BE2C (cell line): Measurements from ENCODE around the gene MYL5. TPM values are rescaled to one million over a fixed set of nuclear protein-coding genes. Genes with fewer than 3 reads are reported as not detected.
A peak's percentile ranks its signal among the peaks of the same experiment; 100 is the strongest.

ENCODE experiments used
- DNase-seq: peaks from one replicate; pipeline ENCODE4 v3.0.0-alpha.2; 2020
- H3K27me3 ChIP-seq: fragments of 250-450 bp; sonication (Bioruptor Pico); 2 replicates; pipeline ENCODE4 v1.5.1; 2020; ENCODE audit warnings: mild to moderate bottlenecking
- H3K36me3 ChIP-seq: fragments of 250-450 bp; sonication (Bioruptor Pico); 2 replicates; pipeline ENCODE4 v1.5.1; 2020; ENCODE audit warnings: mild to moderate bottlenecking
- H3K4me1 ChIP-seq: fragments of 250-450 bp; sonication (Bioruptor Pico); 2 replicates; pipeline ENCODE4 v1.5.1; 2020
- H3K4me3 ChIP-seq: 2 replicates; pipeline ENCODE4 v1.5.1; 2011; ENCODE audit warnings: low read depth, low read length
- H3K9me3 ChIP-seq: fragments of 250-450 bp; sonication (Bioruptor Pico); 2 replicates; pipeline ENCODE4 v1.5.1; 2020
- polyA plus RNA-seq: library from polyadenylated mRNA; unstranded; fragments of >200 nt; gene quantifications from one replicate; pipeline ENCODE4 v1.2.1, GENCODE V29; 2012; ENCODE audit warnings: low read depth, missing spikeins; ENCODE audit not compliant: insufficient read length, insufficient read depth
- TF ChIP-seq, protein P1 (sequence below): IDR thresholded peaks from 2 replicates; pipeline ENCODE4 v1.5.1; 2012; ENCODE audit warnings: mild to moderate bottlenecking, low read depth, low read length

MYL5 gene, protein sequence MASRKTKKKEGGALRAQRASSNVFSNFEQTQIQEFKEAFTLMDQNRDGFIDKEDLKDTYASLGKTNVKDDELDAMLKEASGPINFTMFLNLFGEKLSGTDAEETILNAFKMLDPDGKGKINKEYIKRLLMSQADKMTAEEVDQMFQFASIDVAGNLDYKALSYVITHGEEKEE
- polyA plus RNA-seq, result 10.4 TPM

DNA sequence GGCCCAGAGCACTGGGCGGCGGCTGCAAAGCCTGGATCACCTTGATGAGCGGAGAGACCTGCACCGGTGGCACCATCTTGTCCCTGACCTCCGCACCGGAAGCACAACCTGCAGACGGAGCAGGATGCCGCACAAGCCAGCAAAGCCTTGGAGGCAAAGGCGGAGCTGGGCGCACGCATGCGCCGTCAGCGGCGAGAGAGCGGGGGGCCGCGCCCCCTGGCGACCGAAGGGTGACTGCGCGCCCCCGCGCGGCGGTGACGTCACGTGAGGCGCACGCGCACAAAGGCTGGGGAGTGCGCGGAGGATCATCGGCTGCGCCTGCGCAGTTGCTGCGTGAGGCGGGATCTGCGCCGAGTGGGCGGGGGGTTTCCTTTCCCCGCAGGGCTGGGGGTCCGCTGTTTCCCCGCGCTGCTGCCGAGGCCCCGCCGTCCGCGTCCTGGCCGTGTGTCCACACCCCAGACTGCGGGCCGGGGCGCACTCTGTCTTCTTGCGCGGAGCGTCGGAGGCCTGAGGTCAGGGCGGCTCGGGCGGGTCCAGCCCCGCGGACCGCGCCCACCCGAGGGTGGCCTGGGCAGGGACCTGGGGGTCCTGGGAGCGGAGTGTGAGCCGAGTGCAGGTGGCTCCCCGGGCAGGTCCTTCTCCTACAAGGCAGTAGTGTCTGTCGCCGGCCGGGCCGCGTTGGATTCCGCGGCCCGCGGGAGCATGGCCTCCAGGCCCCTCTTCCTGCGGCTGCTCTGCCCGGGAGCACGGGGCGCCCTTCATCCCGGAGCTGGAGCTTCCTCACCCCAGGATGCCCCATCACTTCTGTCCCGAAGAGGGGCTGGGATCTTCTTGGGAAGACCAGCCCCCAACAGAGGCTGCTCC, at the start of gene MYL5, which contains the start of gene ATP5ME:
MYL5 (plus strand) TSS at position 371 of the 864 bp plus-strand sequence. CDS start 3,485 bp downstream, outside the sequence.
ATP5ME (minus strand) TSS at position 105 of the 864 bp plus-strand sequence; CDS start at position 76, 29 bp downstream.
- TF ChIP-seq, protein P1, sequence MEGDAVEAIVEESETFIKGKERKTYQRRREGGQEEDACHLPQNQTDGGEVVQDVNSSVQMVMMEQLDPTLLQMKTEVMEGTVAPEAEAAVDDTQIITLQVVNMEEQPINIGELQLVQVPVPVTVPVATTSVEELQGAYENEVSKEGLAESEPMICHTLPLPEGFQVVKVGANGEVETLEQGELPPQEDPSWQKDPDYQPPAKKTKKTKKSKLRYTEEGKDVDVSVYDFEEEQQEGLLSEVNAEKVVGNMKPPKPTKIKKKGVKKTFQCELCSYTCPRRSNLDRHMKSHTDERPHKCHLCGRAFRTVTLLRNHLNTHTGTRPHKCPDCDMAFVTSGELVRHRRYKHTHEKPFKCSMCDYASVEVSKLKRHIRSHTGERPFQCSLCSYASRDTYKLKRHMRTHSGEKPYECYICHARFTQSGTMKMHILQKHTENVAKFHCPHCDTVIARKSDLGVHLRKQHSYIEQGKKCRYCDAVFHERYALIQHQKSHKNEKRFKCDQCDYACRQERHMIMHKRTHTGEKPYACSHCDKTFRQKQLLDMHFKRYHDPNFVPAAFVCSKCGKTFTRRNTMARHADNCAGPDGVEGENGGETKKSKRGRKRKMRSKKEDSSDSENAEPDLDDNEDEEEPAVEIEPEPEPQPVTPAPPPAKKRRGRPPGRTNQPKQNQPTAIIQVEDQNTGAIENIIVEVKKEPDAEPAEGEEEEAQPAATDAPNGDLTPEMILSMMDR, result peak; percentile 89
- H3K4me3 ChIP-seq, result peak within 1 kb of the TSS; percentile 91
- no peaks in the 10 kb centered on the region for H3K4me1 ChIP-seq
- peak; percentile 96 for DNase-seq
- no peaks in the 10 kb centered on the region for H3K27me3 ChIP-seq
- H3K9me3 ChIP-seq, result no peaks in the 10 kb centered on the region
- peaks cover 27% of the 10 kb centered on the region for H3K36me3 ChIP-seq

DNA sequence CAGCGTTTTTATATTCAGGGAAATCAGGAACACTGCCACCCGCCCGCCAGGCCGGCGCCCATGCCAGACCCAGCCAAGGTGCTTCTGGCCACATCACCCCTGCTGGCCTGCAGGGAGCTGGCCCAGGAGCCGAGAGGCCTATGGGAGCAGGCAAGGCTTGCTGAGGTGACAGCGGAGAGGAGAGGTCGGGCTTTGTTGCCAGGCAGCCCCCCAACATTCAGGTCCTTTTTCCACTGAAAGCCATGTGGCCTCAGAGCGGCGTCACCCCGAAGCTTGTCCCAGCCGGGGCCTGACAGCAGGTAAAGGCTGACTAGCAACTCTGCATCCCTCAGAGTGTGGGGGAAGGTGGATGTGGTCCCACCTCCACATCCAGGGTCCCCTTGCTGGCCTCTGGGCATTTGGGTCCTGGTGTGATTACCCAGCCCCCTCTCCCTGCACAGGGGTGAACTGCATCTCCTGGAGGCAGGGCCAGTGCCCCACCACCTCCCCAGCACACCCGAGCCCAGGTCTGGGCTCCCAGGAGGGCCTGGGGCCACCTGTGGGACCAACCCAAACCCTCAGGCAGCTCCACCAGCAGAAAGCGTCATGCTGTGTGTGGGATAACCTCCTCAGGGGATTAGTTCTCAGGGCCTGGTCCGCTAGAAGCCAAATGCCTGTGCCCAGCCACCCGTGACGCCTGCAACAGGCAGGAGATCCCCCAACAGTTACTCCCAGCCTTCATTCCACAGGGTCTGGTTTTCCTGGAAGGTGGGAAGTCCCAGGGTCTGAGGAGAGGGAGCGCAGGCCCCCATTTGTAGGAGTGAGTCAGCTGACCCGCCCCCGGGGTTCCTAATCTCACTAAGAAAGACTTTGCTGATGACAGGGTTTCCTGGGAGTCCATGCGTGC, 49.4 kb upstream of the MYL5 start, which contains the start of gene PDE6B:
PDE6B (plus strand) TSS at position 869 of the 886 bp plus-strand sequence. CDS start 54 bp downstream, outside the sequence.
- H3K36me3 ChIP-seq, result no peaks in the 10 kb centered on the region
- H3K9me3 ChIP-seq, result peaks cover 7% of the 10 kb centered on the region
- peak; percentile 42 for DNase-seq
- no peaks in the 10 kb centered on the region for H3K27me3 ChIP-seq
- H3K4me3 ChIP-seq, result no peak within 1 kb of the TSS
- TF ChIP-seq, protein P1, result no peak
- H3K4me1 ChIP-seq, result no peaks in the 10 kb centered on the region

DNA sequence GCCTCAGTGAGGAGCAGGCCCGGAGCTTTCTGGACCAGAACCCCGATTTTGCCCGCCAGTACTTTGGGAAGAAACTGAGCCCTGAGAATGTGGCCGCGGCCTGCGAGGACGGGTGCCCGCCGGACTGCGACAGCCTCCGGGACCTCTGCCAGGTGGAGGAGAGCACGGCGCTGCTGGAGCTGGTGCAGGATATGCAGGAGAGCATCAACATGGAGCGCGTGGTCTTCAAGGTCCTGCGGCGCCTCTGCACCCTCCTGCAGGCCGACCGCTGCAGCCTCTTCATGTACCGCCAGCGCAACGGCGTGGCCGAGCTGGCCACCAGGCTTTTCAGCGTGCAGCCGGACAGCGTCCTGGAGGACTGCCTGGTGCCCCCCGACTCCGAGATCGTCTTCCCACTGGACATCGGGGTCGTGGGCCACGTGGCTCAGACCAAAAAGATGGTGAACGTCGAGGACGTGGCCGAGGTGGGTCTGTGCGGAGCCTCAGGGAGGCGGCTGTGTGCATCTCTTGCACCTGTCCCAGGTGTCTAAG, 48.6 kb upstream of the MYL5 start:
- no peaks in the 10 kb centered on the region for H3K27me3 ChIP-seq
- H3K36me3 ChIP-seq, result no peaks in the 10 kb centered on the region
- DNase-seq, result no peak
- no peak overlapping the region for H3K4me3 ChIP-seq
- peaks cover 7% of the 10 kb centered on the region for H3K9me3 ChIP-seq
- TF ChIP-seq, protein P1, result no peak
- no peaks in the 10 kb centered on the region for H3K4me1 ChIP-seq

DNA sequence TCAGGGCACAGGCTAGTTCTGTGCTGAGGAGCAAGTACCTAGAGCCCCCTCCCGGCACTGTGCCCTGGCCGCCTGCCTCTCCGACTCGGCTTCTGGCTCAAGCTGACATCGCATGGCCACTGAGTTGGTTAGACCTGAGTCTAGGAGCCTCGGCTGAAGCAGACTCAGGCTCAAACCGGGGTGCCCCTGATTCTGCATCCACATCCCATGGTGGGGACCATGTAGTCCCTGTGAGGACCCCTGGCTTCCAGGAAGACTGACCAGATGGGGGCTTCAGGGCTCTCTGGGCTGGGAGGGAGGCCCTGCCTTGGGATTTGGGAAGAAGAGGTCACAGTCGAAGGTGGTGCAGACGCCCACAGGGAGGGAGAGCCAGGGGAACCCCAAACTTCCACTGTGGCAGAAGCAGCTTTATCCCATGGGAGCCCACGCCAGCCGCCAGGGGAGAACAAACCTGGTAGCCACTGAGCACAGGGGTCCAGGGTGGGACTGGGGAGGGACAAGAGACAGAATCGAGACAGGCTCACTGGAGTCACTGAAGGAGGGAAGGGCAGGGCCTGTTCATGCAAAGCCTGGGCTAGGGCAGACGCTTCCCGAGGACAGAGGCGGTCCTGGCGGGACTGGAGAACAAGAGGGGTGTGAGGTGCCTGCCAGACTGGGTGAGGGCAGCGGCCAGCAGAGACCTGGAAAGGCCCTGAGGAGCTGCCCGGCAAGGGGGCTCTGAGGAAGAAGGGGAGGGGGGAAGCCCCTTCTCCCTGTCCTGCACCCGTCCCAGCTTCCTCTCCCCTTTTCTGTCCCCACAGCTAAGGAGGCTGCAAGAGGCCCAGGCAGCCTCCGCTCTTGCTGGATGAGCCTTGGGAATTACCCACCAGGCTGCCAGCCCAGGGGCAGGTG, 47.9 kb upstream of the MYL5 start:
- Histone ChIP-seq H3K4me1 (no peaks in the 10 kb centered on the region), H3K36me3 (no peaks in the 10 kb centered on the region), H3K27me3 (no peaks in the 10 kb centered on the region), H3K4me3 (no peak overlapping the region), H3K9me3 (peaks cover 7% of the 10 kb centered on the region)
- TF ChIP-seq, protein P1, result no peak
- DNase-seq, result no peak
